DOHH2 (cell line): ENCODE results near the gene TLCD5.

ENCODE experiments used
- EZH2phosphoT487 ChIP-seq: fragments of 200-600 bp; sonication (generic); IDR thresholded peaks from 2 replicates; pipeline ENCODE4 v1.6.1; 2017; ENCODE audit warnings: borderline replicate concordance, mild to moderate bottlenecking, antibody characterized with exemption, low read length, moderate library complexity, mixed read lengths
- TF ChIP-seq, protein P1 (sequence below): fragments of 200-600 bp; sonication (generic); IDR thresholded peaks from one replicate; pipeline ENCODE4 v1.5.1; 2014; ENCODE audit warnings: antibody characterized with exemption, mild to moderate bottlenecking, low read depth, low read length; ENCODE audit not compliant: poor library complexity, severe bottlenecking

DNA sequence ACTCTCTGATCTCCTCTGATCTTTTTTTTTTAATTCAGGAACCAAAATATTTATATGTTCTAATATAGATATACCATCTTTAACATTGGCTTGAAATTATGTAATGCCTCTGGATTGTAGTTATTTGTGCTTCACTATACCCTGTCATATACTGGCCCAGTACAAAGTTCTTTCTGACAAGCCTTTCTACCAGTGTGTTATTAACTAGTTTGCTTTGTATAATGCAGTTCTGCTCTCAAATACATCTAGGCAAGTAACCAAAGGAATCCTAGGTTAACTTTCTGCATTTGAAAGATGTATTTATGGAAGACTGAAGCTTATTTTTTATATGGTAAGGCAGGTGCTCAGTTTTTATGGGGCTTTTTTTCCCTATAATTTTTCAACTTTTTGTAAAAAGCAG is 47.2 kb downstream of the TLCD5 start:
- TF ChIP-seq, protein P1, sequence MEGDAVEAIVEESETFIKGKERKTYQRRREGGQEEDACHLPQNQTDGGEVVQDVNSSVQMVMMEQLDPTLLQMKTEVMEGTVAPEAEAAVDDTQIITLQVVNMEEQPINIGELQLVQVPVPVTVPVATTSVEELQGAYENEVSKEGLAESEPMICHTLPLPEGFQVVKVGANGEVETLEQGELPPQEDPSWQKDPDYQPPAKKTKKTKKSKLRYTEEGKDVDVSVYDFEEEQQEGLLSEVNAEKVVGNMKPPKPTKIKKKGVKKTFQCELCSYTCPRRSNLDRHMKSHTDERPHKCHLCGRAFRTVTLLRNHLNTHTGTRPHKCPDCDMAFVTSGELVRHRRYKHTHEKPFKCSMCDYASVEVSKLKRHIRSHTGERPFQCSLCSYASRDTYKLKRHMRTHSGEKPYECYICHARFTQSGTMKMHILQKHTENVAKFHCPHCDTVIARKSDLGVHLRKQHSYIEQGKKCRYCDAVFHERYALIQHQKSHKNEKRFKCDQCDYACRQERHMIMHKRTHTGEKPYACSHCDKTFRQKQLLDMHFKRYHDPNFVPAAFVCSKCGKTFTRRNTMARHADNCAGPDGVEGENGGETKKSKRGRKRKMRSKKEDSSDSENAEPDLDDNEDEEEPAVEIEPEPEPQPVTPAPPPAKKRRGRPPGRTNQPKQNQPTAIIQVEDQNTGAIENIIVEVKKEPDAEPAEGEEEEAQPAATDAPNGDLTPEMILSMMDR = no peak
- no peak for TF ChIP-seq EZH2phosphoT487
